AG09309 (cell line): ENCODE data around the gene SOCS1.
"Not testable (repeated sequence)": the region's sequence is repeated elsewhere in the genome, so short reads cannot be mapped to it uniquely, and the experiment has no call there.

Source experiments
- DNase-seq: peaks from one replicate; pipeline ENCODE4 v3.0.0-alpha.2; 2010; ENCODE audit warnings: low read depth
- H3K4me3 ChIP-seq: 2 replicates; pipeline ENCODE4 v1.5.1; 2011; ENCODE audit warnings: mild to moderate bottlenecking, low read depth, low read length, moderate library complexity; ENCODE audit not compliant: control insufficient read depth
- TF ChIP-seq, protein P1 (sequence below): IDR thresholded peaks from 2 replicates; pipeline ENCODE4 v1.5.1; 2011; ENCODE audit warnings: mild to moderate bottlenecking, low read depth, low read length, inconsistent platforms; ENCODE audit not compliant: insufficient read depth, control insufficient read depth; ENCODE audit errors: missing control alignments

SOCS1 gene

GRCh38 chr16:11231367-11231970, 24.5 kb downstream of the SOCS1 start:
- no peak for DNase-seq
- TF ChIP-seq, protein P1, sequence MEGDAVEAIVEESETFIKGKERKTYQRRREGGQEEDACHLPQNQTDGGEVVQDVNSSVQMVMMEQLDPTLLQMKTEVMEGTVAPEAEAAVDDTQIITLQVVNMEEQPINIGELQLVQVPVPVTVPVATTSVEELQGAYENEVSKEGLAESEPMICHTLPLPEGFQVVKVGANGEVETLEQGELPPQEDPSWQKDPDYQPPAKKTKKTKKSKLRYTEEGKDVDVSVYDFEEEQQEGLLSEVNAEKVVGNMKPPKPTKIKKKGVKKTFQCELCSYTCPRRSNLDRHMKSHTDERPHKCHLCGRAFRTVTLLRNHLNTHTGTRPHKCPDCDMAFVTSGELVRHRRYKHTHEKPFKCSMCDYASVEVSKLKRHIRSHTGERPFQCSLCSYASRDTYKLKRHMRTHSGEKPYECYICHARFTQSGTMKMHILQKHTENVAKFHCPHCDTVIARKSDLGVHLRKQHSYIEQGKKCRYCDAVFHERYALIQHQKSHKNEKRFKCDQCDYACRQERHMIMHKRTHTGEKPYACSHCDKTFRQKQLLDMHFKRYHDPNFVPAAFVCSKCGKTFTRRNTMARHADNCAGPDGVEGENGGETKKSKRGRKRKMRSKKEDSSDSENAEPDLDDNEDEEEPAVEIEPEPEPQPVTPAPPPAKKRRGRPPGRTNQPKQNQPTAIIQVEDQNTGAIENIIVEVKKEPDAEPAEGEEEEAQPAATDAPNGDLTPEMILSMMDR = no peak
- H3K4me3 ChIP-seq = no peak overlapping the region

GRCh38 chr16:11229906-11230305, 26.1 kb downstream of the SOCS1 start:
- TF ChIP-seq, protein P1 = no peak
- DNase-seq = no peak

DNA sequence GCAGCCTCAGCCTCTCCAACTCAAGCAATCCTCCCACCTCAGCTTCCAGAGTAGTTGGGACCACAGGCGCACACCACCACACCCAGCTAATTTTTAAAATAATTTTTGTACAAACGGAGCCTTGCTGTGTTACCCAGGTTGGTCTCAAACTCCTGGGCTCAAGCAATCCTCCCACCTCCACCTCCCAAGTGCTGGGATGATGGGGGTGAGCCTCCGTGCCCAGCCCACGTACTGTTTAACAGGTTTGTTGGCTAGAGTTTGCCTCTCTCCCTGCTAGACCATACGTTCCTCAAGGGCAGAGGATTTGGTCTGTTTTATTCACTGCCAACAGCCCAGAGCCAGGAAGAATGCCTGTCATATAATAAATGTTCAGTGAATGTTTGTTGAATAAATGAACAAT, 26.6 kb downstream of the SOCS1 start:
- no peak for DNase-seq
- TF ChIP-seq, protein P1 = no peak
- no peak overlapping the region for H3K4me3 ChIP-seq

More at GRCh38 chr16:11229906-11230305, 26.1 kb downstream of the SOCS1 start:
- no peak overlapping the region for H3K4me3 ChIP-seq

DNA sequence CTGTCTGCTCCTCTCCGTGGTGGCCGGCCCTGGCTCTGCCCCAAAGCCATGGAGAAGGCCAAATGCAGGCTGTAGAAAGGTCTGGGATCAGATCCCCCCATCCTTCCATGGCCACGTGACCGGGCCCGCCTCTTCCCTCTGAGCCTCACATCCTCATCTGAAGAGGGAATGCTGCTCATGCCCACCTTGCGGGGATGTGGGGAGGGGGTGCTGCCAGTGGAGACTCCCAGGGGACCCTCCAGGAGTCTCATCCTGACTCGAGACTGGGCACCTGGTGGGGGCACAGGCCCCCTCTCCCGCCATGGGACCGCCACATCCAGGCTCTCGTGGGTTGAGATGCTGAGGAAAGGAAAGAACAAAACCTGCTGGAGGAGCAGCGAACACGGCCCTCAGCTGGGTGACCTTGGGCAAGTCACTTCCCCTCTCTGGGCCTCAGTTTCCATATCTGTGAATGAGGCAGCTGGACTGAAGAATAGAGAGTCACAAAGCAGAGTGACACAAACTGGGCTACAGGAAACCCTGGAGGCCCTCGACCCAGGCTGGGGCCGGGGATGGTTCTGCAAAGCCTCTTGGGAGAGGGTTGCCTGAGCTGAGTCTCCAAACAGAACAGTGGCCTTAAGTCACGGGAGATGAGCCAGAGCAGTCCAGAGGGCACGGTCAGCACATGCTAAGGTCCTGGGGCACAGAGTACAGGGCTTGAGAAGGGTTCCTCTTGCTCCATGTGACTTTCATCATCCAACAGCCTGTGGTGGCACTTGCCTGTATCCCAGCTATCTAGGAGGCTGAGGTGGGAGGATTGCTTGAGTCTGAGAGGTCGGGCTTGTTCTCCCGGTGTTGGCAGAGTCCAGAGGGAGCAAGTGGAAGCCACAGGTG, 30.1 kb downstream of the SOCS1 start:
- no peak overlapping the region for H3K4me3 ChIP-seq
- no peak for DNase-seq
- TF ChIP-seq, protein P1 = no peak

DNA sequence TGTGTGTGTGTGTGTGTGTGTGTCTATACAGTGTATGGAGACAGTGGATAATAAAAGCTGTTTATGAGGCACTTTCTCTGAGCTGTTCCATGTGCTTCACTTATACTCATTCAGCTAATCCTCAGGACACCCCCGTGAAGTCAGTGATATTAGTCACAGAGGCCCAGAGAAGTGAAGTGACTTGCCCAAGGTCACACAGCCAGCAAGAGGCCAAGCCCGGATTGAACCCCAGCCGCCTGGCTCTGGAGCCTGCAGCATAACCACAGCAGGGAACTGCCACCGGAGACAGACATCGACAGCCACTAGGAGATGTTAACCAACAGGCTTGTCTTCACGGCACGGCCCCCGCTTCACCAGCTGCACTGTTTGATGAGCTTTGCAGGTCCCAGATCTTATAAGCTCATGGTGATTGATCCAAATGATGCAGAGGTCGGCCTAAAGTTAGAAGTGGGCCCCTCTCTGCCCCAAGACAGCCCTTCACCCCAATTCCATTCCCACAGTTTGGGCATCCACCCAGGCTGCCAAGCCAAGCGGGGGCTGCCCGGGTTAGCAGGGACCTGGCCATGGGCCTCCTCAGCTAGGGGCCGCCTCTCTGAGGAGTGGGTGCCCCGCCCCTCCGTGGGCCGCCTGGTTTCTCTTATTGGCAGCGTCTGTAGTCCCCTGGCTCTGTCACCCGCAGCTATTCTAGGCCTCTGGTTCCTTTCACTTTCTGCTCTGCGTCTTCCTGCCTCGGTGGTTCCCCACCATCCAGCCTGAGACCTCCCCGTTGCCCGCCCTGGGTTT, 30.9 kb downstream of the SOCS1 start:
- H3K4me3 ChIP-seq = no peak overlapping the region
- no peak for DNase-seq
- TF ChIP-seq, protein P1 = no peak

DNA sequence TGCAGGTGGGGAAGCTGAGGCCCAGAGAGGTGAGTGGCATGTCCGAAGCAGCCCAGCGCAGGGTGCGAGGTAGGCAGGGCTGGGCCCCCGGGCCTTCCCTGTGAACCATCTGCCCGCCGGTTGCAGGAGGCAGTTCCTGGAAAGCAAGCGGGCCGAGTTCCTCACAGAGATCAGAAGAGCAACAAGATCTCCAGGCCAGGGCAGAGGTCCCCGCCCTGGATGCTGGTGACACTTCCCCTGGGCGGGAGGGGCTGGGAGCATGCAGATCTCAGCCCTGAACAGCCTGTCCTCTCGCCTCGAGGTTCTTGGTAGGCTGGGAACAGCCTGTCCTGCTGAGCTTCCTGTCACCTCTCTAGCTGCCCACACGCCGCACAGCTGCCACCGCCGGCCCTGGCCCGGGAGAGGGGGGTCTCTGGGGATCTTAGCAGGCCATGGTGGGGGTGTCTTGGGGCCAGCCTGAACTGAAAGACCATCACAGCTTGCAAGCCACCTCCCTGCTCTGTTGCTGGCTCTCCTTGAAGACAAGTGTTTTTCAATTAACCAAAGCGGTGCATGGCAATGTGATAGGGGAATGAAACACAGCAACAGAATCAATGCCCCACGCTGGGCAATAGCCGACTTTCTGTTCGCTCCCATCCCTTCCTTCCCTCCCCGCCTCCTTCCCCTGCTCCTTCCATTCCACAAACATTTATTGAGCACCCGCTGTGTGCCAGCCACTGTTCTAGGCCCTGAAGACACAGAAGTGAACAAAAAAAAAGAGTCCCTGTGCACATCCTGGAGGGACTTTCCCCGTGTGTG, 31.7 kb downstream of the SOCS1 start:
- H3K4me3 ChIP-seq = no peak overlapping the region
- DNase-seq = no peak
- TF ChIP-seq, protein P1 = no peak

- not testable (repeated sequence) for DNase-seq, H3K4me3 ChIP-seq
Measured at GRCh38 chr16:11220507-11220906, 35.5 kb downstream of the SOCS1 start.
